ENCODE measurements around the gene PARN. TPM values are rescaled to one million over a fixed set of nuclear protein-coding genes. Genes with fewer than 3 reads are reported as not detected.

Gene PARN
- total and polyA plus RNA-seq, 8 donors = 9.9 to 75.3 (median 24.2) TPM

GRCh38 chr16:14394834-14395233, 235.2 kb downstream of the PARN start:
- 80 to 94% (median 85%) methylated on average over 3 of the region's 3 CpGs for WGBS, 5 donors
- intact Hi-C loops (cut with DNase I; ENCODE audit: low total_unique reads) = no loop called here
- Histone ChIP-seq H3K4me3 (no peak overlapping the region), H3K36me3 (no peaks in the 10 kb centered on the region), H3K27ac (no peak overlapping the region), H3K9me3 (no peaks in the 10 kb centered on the region), H3K4me1 (peaks cover 0 to 11% (median 3%) of the 10 kb centered on the region in 4 donors), H3K27me3 (no peaks in the 10 kb centered on the region)
- TF ChIP-seq, protein P1, sequence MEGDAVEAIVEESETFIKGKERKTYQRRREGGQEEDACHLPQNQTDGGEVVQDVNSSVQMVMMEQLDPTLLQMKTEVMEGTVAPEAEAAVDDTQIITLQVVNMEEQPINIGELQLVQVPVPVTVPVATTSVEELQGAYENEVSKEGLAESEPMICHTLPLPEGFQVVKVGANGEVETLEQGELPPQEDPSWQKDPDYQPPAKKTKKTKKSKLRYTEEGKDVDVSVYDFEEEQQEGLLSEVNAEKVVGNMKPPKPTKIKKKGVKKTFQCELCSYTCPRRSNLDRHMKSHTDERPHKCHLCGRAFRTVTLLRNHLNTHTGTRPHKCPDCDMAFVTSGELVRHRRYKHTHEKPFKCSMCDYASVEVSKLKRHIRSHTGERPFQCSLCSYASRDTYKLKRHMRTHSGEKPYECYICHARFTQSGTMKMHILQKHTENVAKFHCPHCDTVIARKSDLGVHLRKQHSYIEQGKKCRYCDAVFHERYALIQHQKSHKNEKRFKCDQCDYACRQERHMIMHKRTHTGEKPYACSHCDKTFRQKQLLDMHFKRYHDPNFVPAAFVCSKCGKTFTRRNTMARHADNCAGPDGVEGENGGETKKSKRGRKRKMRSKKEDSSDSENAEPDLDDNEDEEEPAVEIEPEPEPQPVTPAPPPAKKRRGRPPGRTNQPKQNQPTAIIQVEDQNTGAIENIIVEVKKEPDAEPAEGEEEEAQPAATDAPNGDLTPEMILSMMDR (IDR thresholded peaks at IDR 0.05) = no peak
- TF ChIP-seq POLR2AphosphoS5 (IDR thresholded peaks at IDR 0.05) (no peak), POLR2A (IDR thresholded peaks at IDR 0.05) (no peak), EP300 (IDR thresholded peaks at IDR 0.05) (no peak)
- no peak for DNase-seq

- 83 to 91% (median 87%) methylated on average over 6 of the region's 6 CpGs for WGBS, 5 donors
- Histone ChIP-seq H3K4me3 (no peak overlapping the region), H3K9me3 (no peaks in the 10 kb centered on the region), H3K4me1 (no peaks in the 10 kb centered on the region), H3K27me3 (no peaks in the 10 kb centered on the region), H3K36me3 (no peaks in the 10 kb centered on the region), H3K27ac (no peak overlapping the region)
- intact Hi-C loops (cut with DNase I; ENCODE audit: low total_unique reads) = no loop called here
- no peak for DNase-seq
- TF ChIP-seq POLR2A (IDR thresholded peaks at IDR 0.05) = no peak
- TF ChIP-seq EP300 (IDR thresholded peaks at IDR 0.05) = no peak
- TF ChIP-seq, protein P1 (IDR thresholded peaks at IDR 0.05) = no peak
- no peak for TF ChIP-seq POLR2AphosphoS5 (IDR thresholded peaks at IDR 0.05)
These were observed 237.1 kb downstream of the PARN start for GRCh38 chr16:14392960-14393359.

DNA sequence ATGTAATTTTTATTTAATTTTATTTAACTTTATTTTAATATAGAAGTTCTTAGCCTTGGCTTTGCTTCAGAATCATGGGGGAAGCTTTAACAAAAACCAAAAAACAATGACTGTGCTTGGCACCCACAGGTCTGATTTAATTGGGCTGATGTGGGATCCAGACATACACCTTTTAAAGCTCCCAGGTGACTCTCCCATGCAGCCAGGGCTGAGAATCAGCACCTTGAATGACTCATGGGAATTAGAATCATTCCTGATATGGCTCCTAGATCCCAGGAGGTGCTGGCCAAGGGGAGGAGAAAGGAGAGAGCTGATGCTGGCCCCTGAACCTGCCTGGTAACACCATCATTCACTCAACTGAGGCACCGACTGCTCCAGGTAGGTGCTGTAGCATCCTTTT, 240.7 kb downstream of the PARN start:
- 60 to 100% (median 94%) methylated on average over 1 of the region's 1 CpG for WGBS, 5 donors
- intact Hi-C loops (cut with DNase I; ENCODE audit: low total_unique reads) = no loop called here
- no peak overlapping the region for H3K27ac ChIP-seq
- no peaks in the 10 kb centered on the region for H3K4me1 ChIP-seq
- H3K27me3 ChIP-seq = no peaks in the 10 kb centered on the region
- TF ChIP-seq, protein P1 (IDR thresholded peaks at IDR 0.05) = no peak
- TF ChIP-seq POLR2A (IDR thresholded peaks at IDR 0.05) (no peak), POLR2AphosphoS5 (IDR thresholded peaks at IDR 0.05) (no peak), EP300 (IDR thresholded peaks at IDR 0.05) (no peak)
- H3K4me3 ChIP-seq = no peak overlapping the region
- no peaks in the 10 kb centered on the region for H3K9me3 ChIP-seq
- H3K36me3 ChIP-seq = no peaks in the 10 kb centered on the region
- no peak for DNase-seq

- H3K9me3 ChIP-seq = no peaks in the 10 kb centered on the region
- 81 to 85% (median 82%) methylated on average over 7 of the region's 7 CpGs for WGBS, 5 donors
- no peak overlapping the region for H3K4me3 ChIP-seq
- no peaks in the 10 kb centered on the region for H3K36me3 ChIP-seq
- H3K4me1 ChIP-seq = no peaks in the 10 kb centered on the region
- no peak for DNase-seq
- H3K27me3 ChIP-seq = no peaks in the 10 kb centered on the region
- no peak overlapping the region for H3K27ac ChIP-seq
- TF ChIP-seq POLR2AphosphoS5 (IDR thresholded peaks at IDR 0.05) = no peak
- no peak for TF ChIP-seq EP300 (IDR thresholded peaks at IDR 0.05)
- no peak for TF ChIP-seq POLR2A (IDR thresholded peaks at IDR 0.05)
- TF ChIP-seq, protein P1 (IDR thresholded peaks at IDR 0.05) = no peak
- intact Hi-C loops (cut with DNase I; ENCODE audit: low total_unique reads) = no loop called here
These were observed 241.8 kb downstream of the PARN start for GRCh38 chr16:14388243-14388642.

All from stomach (tissue), 9 donors.